ENCODE measurements around the gene NHLRC1. TPM values are rescaled to one million over a fixed set of nuclear protein-coding genes. Genes with fewer than 3 reads are reported as not detected.

NHLRC1 gene
- total and polyA plus RNA-seq, 10 of the 15 experiments (the other 5 are each of a cell fraction or from before 2014, with no cell fraction given): 0.04 to 0.22 (median 0.12) TPM; not detected in 2

DNA sequence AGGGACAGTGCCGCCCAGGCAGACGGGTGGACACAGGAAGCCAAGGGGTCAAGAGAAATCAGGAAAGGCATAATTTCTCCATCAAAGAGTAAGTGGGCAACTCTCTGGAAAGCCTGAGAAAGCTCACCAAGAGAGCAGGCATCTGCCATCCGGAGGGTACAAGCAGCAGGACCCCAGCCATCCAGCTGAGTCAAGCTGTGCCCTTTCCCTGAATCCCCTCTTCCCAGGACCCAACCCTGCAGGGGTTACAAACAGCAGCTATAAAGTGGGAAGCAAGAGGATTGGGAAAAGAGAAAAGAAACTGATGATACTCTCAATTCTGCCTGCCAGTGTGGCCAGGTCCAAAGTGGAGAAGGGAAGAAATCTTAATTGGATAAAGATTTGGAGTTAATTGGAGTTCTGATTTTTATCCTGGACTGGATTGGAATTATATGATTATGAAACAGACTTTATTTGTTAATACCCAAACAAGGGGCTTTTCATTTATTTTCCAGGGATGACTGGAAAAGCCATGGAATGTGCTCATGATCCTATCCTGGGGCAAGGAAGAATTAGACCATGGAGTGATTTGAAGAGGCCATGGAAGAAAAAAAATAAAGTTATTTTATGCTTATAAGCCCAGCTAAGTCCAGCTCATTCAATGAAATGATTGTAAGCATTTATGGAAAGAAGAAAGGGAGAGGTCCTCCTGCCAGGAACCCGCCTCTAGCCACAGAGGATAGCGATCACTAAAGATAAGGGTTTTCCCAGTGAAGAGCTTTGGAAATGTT lies 34.9 kb downstream of the NHLRC1 start:
- DNase-seq (ENCODE audit: low read depth, low spot score) (no peak), ATAC-seq (no peak), FAIRE-seq (no peak)
- H3K4me2 ChIP-seq (ENCODE audit: control insufficient read depth, insufficient read depth): no peak overlapping the region
- H3K4me1 ChIP-seq (ENCODE audit: control insufficient read depth, insufficient read depth, low read length): no peaks in the 10 kb centered on the region
- ChIA-PET RAD21 (ENCODE audit: unreplicated experiment) (no interaction called here), POLR2A (no interaction called here), CTCF (no interaction called here), SMC1A (ENCODE audit: uncharacterized antibody, unreplicated experiment) (no interaction called here)
- H2AFZ ChIP-seq (ENCODE audit: control insufficient read depth, low read depth, low read length): no peak overlapping the region
- in situ Hi-C loops (cut with MboI): no loop called here
- TF ChIP-seq SMARCA5 (IDR thresholded peaks at IDR 0.05) (no peak), CREB1 (IDR thresholded peaks at IDR 0.05; ENCODE audit: low read depth) (no peak), E4F1 (IDR thresholded peaks at IDR 0.05; ENCODE audit: borderline replicate concordance, partially characterized antibody) (no peak), DPF2 (IDR thresholded peaks at IDR 0.05) (no peak), CBFB (IDR thresholded peaks at IDR 0.05; ENCODE audit: low read depth) (no peak), HDAC6 (IDR thresholded peaks at IDR 0.05; ENCODE audit: unreplicated experiment) (no peak)
- TF ChIP-seq, protein P1, sequence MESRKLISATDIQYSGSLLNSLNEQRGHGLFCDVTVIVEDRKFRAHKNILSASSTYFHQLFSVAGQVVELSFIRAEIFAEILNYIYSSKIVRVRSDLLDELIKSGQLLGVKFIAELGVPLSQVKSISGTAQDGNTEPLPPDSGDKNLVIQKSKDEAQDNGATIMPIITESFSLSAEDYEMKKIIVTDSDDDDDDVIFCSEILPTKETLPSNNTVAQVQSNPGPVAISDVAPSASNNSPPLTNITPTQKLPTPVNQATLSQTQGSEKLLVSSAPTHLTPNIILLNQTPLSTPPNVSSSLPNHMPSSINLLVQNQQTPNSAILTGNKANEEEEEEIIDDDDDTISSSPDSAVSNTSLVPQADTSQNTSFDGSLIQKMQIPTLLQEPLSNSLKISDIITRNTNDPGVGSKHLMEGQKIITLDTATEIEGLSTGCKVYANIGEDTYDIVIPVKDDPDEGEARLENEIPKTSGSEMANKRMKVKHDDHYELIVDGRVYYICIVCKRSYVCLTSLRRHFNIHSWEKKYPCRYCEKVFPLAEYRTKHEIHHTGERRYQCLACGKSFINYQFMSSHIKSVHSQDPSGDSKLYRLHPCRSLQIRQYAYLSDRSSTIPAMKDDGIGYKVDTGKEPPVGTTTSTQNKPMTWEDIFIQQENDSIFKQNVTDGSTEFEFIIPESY (IDR thresholded peaks at IDR 0.05): no peak
- intact Hi-C loops (cut with micrococcal nuclease; ENCODE audit: unreplicated experiment): no loop called here
- H3K4me3 ChIP-seq: no peak overlapping the region
- no peak overlapping the region for H3K9ac ChIP-seq (ENCODE audit: control insufficient read depth, insufficient read depth, low read length)
- H3K9me3 ChIP-seq (replicated peaks; ENCODE audit: control insufficient read depth, insufficient read depth, low read length): peaks cover 6% of the 10 kb centered on the region; the same call in 2 of the 3 replicates
- no TSS peak for BruUV-seq (replicated peaks)
- no peaks in the 10 kb centered on the region for H4K20me1 ChIP-seq (ENCODE audit: control insufficient read depth, insufficient read depth)
- H3K79me2 ChIP-seq (ENCODE audit: control insufficient read depth, insufficient read depth, low read length): no peaks in the 10 kb centered on the region
- no peaks in the 10 kb centered on the region for H3K36me3 ChIP-seq (ENCODE audit: control insufficient read depth in 2 of 2, insufficient read depth in 2 of 2, low read length in 1 of 2)
- 33% methylated on average over 5 of the region's 5 CpGs for WGBS (ENCODE audit: insufficient coverage, insufficient replicate concordance, low lambda C conversion rate, missing lambda C conversion rate)
- no peaks in the 10 kb centered on the region for H3K27me3 ChIP-seq (replicated peaks in 1 of 2; ENCODE audit: control insufficient read depth in 2 of 2, insufficient read depth in 2 of 2, low read length in 1 of 2)
- H3K27ac ChIP-seq (ENCODE audit: control insufficient read depth, insufficient read depth): no peak overlapping the region

Data from GM12878 (cell line).